NCI-H2107 treated with DMSO at 0.1 percent for 48 hours (cell line): ENCODE measurements around the gene MMP19.

Experiments used
- DNase-seq: peaks from one replicate; lab custom pipeline; 2025; ENCODE audit not compliant: unreplicated experiment; lab: John Stamatoyannopoulos, UW

MMP19 gene

DNA sequence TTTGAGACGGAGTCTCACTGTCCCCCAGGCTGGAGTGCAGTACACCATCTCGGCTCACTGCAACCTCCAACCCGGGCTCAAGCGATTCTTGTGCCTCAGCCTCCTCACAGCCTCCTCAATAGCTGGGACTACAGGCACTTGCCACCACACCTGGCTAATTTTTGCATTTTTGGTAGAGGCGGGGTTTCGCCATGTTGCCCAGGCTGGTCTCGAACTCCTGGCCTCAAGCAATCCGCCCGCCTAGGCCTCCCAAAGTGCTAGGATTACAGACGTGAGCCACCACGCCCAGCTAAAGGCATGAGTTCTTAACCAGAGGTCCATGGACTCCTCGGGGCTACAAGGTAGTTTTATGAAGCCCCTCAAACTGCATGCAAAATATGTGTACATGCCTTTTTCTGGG, 27.3 kb downstream of the MMP19 start:
- no peak for DNase-seq

DNA sequence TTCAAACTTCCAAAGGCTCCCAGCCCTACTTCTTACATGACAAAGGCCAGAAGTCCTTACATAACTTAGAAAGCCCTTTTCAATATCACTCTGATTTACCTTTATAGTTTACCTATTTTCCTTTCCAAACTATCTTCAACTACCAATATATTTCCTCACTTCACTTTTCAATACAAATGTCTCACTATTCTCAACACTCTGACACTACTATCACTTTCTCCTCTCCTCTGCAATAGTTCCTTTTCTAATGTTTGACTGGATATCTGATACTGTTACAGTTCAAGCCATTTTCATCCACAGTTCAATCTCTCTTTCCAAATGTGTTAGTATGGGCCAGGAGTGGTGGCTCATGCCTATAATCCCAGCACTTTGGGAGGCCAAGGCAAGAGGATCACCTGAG, 28.5 kb downstream of the MMP19 start:
- no peak for DNase-seq

DNA sequence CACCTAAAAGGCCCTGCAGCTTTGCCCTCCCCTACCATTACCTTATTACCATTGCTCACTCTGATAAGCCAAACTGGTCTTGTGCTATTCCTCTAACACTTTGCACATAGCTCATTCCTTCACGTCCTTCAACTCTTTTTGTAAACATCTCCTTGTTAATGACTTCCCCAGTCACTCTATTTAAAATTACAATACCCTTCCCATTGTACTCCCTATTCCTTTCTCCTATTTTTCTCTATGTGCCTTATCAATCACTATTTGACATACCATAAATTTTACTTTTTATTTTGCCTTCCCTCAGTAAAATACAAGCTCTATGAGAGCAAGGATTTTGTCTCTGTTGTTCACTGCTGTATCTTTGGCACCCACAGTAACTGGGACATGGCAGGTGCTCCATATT, 30.6 kb downstream of the MMP19 start:
- no peak for DNase-seq

DNA sequence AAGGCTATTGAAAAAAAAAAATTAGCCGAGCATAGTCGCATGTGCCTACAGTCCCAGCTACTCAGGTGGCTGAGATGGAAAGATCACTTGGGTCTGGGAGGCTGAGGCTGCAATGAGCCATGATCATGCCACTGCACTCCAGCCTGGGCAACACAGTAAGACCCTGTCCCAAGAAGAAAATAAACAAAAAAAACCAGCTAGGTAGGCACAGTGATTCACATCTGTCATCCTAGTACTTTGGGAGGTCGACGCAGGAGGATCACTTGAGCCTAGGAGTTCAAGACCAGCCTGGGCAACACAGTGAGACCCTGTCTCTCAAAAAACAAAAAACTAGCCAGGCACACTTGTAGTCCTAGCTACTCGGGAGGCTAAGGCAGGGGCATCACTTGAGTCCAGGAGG, 33.5 kb downstream of the MMP19 start:
- DNase-seq: no peak

DNA sequence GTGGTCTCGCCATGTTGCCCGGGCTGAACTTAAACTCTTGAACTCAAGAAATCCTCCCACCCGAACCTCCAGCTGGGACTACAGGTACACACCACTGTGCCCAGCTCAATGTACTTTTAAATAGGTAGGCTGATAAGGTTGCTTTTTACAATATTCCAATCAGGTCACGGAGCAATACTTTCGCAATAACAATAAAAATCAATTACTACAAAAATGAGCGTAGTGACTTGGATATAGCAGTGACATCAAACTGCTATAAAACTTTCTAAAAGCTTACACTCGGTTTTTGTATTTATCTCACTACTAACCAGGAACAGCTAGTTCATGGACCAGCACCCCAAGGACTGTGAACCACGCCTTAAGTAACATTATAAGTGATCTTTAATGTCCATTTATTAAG, 35.8 kb downstream of the MMP19 start:
- no peak for DNase-seq

DNA sequence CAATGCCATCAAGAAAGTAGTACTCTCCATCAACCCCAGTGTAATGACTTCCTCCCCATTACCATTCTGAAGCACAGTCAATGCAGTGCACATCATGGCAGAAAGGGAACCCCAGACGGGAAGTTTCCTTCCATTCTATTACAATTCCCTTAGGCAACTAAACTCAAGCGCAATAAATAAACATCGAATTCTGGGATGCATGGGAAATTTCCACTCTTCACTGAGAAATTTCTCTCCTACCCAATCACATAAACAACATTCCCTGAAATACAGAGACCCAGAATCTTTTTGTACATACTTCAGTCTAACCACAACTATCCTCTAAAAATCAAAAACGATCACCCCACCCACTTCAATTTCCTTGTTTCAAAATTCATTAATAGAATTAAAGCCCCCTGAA, 45.2 kb downstream of the MMP19 start:
- DNase-seq: no peak

DNA sequence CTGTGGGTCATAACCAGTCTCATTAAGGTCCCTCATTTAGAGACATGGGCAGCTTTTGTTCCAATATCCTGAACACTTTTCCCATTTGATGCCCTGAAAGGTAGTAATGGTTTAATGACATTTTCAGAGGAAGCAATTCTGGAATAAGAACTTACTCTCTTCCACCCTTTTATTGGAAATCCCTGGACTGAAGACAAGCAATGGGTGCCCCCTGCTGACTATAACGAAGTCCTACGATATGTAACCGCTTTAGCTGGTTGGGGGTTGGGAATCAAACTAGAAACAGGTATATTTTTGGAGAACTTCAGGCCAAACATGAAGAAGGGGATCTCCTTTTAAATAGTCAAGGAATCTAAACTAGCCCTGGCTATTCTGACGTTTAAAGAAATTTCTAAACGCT, 45.7 kb downstream of the MMP19 start:
- DNase-seq: no peak

DNA sequence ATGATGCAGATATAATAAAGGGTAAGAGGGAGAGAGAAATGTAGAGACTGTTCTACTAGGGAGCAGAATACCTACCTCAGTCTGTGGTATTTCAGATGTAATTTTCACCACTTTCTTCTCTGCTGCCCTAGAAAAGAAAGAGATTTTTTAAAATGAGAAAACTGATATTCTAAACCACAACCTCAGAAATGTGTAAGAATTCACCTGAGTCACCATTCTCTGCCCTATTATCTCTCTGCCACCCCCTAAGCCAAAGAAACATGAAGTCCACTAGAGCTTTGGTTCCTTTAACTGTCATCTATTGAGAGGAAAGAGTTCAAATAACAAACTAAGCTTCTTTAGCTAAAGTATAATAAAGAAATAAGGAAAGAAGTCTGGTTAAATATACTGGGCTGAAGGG, 46.8 kb downstream of the MMP19 start:
- no peak for DNase-seq

DNA sequence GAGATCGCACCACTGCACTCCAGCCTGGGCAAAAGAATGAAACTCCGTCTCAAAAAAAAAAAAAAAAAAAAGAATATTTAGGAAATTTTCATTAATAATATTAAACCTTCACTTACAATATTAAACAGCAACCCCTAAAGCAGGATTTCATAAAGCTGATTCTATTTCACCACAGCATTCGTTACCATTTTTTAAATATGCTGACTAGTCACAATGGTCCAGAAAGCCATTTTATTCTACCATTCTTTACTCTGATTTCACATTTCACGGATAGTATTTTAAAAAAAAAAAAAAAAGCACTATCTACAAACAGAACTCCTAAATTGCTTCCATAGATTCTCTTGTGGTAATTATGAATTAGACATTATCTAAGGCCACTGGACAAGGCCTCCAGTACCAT, 52.8 kb downstream of the MMP19 start:
- DNase-seq: no peak

DNA sequence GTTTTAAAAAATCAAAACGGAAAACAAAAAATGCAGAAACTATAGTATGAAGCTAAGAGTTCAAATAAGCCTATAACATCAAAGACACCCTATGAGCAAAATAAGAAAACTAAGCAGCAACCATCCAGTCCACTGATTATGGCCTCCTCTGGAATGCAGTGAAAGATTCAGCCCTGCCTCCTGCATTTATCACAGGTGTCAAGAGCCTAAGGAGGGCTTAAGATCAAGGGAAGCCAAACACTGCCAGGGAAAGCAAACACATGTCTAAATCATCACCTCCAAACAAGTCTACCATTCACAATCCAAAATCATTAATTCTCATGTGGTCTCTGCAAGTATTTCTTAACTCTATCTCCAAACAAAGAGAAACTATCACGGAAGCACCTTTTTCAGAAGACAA, 53.6 kb downstream of the MMP19 start:
- no peak for DNase-seq

DNA sequence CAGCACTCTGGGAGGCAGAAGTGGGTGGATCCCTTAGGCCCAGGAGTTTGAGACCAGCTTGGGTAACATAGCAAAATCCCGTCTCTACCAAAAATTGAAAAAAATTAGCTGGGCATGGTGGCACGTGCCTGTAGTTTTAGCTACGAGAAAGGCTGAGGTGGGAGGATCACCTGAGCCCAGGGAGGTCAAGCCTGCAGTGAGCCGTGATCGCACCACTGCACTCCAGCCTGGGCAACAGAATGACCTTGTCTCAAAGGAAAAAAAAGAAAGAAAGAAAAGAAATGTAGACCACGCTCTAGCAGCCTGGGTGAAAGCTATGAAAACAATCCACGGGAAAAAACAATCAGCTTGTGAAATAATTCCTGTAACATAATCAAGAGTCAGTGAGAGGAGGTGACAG, 54.2 kb downstream of the MMP19 start:
- DNase-seq: no peak
